ENCODE results near the gene ACAT1.
"Not testable (repeated sequence)": the region's sequence is repeated elsewhere in the genome, so short reads cannot be mapped to it uniquely, and the experiment has no call there.

Gene ACAT1

GRCh38 chr11:108125096-108125495 lies 3.7 kb downstream of the ACAT1 start:
- DNase-seq: peak; percentile 27 to 44
- TF ChIP-seq POLR2A (IDR thresholded peaks at IDR 0.05; ENCODE audit: low read length) (no peak), GATA1 (IDR thresholded peaks at IDR 0.05; ENCODE audit: low read depth, low read length) (no peak)

GRCh38 chr11:108128772-108129171 lies 7.4 kb downstream of the ACAT1 start:
- DNase-seq: no peak
- no peak for TF ChIP-seq GATA1 (IDR thresholded peaks at IDR 0.05; ENCODE audit: low read depth, low read length)
- no peak for TF ChIP-seq POLR2A (IDR thresholded peaks at IDR 0.05; ENCODE audit: low read length)

GRCh38 chr11:108131993-108132392 lies 10.6 kb downstream of the ACAT1 start:
- TF ChIP-seq GATA1 (IDR thresholded peaks at IDR 0.05; ENCODE audit: low read depth, low read length): no peak
- TF ChIP-seq POLR2A (IDR thresholded peaks at IDR 0.05; ENCODE audit: low read length): no peak
- DNase-seq: no peak

DNA sequence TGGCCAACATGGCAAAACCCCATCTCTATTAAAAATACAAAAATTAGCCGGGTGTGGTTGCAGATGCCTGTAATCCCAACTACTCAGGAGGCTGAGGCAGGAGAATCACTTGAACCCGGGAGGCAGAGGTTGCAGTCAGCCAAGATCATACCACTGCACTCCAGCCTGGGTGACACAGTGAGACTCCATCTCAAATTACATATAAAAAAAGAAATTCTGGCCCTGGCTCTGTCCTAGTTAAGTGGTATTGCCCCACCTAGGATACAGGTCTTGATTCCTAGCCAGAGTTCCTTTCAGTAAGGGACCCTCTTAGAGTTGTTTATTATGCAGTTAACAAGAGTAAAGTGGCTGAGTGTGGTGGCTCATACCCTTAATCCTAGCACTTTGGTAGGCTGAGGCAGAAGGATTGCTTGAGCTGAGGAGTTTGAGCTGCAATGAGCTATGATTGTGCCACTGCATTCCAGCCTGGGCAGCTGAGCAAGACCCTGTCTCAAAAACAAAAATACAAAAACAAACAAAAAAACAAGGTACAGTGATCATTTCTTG lies 11.7 kb downstream of the ACAT1 start:
- not testable (repeated sequence) for DNase-seq

DNA sequence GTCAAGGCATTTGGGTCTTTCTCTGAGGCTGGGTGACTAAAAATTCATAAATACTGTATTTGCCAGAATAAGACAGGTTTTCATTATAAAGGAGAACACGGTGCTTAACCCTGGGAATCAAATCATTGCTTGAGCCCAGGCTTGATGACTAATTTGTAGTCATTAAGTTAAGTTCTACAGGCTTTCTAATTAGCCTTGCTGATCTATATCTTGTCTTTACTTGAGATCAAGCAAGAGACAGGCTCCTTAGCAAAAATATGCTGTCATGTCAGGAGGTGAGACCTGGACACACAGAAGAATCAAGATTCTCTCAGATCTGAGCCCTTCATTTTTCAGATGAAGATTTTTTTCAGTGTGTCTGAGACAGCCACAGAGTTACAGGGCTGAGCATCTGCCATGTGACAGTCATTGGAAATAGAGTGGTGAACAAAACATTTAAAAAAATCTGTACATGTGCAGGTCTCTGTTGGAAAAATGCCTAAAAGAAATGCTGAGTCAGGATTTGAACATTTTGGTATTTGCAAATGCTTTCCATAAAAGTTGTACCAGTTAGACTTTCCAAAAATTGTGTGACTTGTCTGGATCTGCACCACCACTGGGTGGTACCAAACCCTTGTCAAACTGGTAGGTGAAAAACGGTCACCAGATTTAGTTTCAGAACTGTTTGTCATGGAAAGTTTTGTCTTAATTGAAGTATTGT lies 14.6 kb downstream of the ACAT1 start:
- DNase-seq: peak; percentile 22 to 40
- TF ChIP-seq POLR2A (IDR thresholded peaks at IDR 0.05; ENCODE audit: low read length) (no peak), GATA1 (IDR thresholded peaks at IDR 0.05; ENCODE audit: low read depth, low read length) (no peak)

DNA sequence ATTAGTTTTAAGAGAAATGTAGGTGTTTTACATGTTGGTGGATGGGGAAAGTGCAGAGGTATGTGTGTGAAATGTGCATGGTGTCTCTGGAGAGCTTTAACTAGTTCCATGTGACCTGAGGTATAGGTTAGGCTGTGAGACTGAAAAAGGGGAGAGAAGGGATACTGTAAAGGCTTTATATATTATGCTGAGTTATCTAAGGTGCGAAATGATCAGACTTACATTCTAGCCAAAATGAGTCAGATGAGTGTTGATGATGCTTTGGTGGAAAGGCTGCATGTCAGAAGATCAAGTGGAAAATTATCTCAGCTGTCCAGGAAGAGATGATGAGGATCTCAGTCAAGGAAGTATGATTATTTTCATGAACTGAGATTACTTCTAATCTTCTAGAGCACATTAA lies 15.8 kb downstream of the ACAT1 start:
- no peak for DNase-seq
- TF ChIP-seq POLR2A (IDR thresholded peaks at IDR 0.05; ENCODE audit: low read length) (no peak), GATA1 (IDR thresholded peaks at IDR 0.05; ENCODE audit: low read depth, low read length) (no peak)

DNA sequence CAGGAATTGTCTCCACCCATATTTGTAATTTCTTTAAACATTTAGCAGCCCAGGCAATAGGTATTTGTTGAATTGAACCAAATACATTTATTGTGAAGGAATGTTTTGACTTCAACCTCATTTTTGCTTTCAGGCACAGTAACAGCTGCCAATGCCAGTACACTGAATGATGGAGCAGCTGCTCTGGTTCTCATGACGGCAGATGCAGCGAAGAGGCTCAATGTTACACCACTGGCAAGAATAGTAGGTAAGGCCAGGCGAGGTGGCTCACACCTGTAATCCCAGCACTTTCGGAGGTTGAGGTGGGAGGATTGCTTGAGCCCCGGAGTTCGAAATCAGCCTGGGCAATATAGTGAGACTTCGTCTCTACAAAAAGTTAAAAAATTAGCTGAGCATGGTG lies 20.9 kb downstream of the ACAT1 start:
- no peak for TF ChIP-seq POLR2A (IDR thresholded peaks at IDR 0.05; ENCODE audit: low read length)
- no peak for TF ChIP-seq GATA1 (IDR thresholded peaks at IDR 0.05; ENCODE audit: low read depth, low read length)
- DNase-seq: no peak

- no peak for DNase-seq
- TF ChIP-seq GATA1 (IDR thresholded peaks at IDR 0.05; ENCODE audit: low read depth, low read length) (no peak), POLR2A (IDR thresholded peaks at IDR 0.05; ENCODE audit: low read length) (no peak)
Measured at GRCh38 chr11:108144615-108145014, 23.2 kb downstream of the ACAT1 start.

- no peak for TF ChIP-seq POLR2A (IDR thresholded peaks at IDR 0.05; ENCODE audit: low read length)
- TF ChIP-seq GATA1 (IDR thresholded peaks at IDR 0.05; ENCODE audit: low read depth, low read length): no peak
- DNase-seq: no peak
Measured at GRCh38 chr11:108147150-108147549, 25.8 kb downstream of the ACAT1 start.

DNA sequence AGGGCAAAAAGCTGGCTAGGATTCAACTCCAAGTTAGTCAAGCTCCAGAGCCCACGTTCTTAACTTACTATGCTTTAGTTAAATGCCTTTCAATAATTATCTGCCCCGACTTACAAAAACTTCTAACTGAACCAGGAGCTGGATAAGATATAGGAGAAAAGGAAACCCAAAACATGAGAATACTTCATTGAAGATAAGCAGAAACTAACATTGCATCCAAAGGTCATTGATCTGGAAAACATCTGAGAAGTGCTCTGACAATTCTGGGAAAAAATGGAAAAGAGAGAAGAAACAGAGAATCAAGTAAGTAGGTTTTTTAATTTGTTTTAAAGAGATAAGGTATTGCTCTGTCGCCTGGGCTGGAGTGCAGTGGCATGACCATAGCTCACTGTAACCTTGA lies 27.2 kb downstream of the ACAT1 start:
- no peak for TF ChIP-seq POLR2A (IDR thresholded peaks at IDR 0.05; ENCODE audit: low read length)

DNA sequence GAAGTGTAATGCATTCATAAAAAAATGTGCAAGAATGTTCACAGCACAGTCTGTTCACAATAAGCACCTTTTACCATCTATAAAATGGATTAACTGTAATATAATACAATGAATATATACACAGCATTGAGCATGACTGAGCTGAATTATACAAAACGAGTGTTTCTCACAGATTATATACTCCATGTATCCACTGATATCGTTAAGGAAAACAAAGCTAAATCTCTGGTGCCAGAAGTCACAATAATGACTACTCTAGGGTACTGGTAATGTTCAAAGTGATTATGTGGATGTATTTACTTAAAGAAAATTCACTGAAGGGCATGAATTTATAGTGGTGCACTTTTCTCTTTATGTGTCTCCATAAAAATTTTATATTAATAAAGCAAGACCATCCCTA lies 33.2 kb downstream of the ACAT1 start:
- TF ChIP-seq GATA1 (IDR thresholded peaks at IDR 0.05; ENCODE audit: low read depth, low read length): no peak
- no peak for TF ChIP-seq POLR2A (IDR thresholded peaks at IDR 0.05; ENCODE audit: low read length)
- no peak for DNase-seq

More for the DNA sequence above, 27.2 kb downstream of the ACAT1 start:
- no peak for DNase-seq

DNA sequence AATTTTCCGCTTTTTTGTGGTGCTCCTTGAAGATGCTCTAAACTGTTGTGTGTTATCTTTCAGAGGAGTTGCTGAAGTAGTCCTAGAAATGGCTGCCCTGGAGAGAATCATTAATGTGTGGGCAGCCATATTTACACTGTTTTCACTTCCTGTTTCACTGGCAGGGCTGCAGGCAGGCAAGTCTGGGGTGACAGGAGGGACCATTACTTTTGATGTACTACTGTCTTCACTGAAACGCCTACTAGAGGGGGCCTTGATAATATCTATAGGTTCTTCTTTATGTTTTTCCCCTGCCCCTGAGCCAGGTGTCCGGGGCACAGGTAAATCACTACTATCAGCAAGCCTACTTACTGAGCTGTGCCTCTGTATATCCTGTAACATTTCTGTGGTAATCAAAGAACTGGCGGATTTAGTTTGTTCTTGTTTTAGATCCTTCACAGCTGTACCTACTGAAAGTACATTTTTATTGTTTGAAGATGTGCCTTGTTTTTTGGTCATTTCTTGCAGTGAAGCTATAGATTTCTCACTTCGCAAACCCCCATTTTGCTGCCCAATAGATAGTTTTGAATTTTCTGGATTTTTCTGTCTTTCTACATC lies 39.7 kb downstream of the ACAT1 start:
- no peak for DNase-seq
- TF ChIP-seq GATA1 (IDR thresholded peaks at IDR 0.05; ENCODE audit: low read depth, low read length): no peak
- no peak for TF ChIP-seq POLR2A (IDR thresholded peaks at IDR 0.05; ENCODE audit: low read length)

DNA sequence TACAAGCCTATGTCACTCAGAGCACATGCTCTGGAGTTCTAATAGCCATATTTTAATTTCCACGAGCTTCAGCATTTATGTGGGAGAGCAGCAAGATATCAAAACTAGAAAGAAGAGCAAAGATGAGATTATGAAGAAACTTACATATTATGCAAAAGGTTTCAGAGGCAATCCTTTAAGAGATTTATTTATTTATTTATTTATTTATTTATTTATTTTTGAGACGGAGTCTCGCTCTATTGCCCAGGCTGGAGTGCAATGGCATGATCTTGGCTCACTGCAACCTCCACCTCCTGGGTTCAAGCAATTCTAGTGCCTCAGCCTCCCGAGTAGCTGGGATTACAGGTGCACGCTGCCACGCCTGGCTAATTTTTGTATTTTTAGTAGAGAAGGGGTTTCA lies 41.5 kb downstream of the ACAT1 start:
- DNase-seq: not testable (repeated sequence)

- TF ChIP-seq GATA1 (IDR thresholded peaks at IDR 0.05; ENCODE audit: low read depth, low read length) (no peak), POLR2A (IDR thresholded peaks at IDR 0.05; ENCODE audit: low read length) (no peak)
- no peak for DNase-seq
Measured at GRCh38 chr11:108167624-108168023, 46.3 kb downstream of the ACAT1 start.

DNA sequence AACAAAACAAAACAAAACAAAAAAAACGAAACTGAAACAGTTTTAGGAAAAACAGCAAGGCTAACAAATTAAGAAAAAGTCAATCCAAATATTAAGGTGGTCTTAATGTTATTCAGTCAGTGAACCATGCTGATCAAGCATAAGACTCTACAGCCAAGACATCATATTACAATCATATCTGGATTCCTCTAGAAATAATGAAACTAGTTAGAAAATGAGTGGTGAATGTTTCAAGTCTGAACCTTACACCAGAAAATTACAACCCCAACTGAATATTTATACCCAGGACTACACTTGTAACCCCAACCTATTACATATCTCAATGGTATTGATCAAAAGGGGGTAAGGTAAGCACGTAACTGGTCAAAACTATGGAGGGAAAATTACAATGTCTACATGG lies 48.8 kb downstream of the ACAT1 start:
- no peak for TF ChIP-seq GATA1 (IDR thresholded peaks at IDR 0.05; ENCODE audit: low read depth, low read length)
- no peak for TF ChIP-seq POLR2A (IDR thresholded peaks at IDR 0.05; ENCODE audit: low read length)
- no peak for DNase-seq

Measured in erythroblast (primary cell).